HG03139 (cell line): Measurements from ENCODE around the gene TNNI3K.
A peak's percentile ranks its signal among the peaks of the same experiment; 100 is the strongest.

Experiments used
- ATAC-seq: cut with Tn5 transposase; IDR thresholded peaks from one replicate; pipeline ENCODE4 v1.9.1; 2021; ENCODE audit not compliant: unreplicated experiment

TNNI3K gene

DNA sequence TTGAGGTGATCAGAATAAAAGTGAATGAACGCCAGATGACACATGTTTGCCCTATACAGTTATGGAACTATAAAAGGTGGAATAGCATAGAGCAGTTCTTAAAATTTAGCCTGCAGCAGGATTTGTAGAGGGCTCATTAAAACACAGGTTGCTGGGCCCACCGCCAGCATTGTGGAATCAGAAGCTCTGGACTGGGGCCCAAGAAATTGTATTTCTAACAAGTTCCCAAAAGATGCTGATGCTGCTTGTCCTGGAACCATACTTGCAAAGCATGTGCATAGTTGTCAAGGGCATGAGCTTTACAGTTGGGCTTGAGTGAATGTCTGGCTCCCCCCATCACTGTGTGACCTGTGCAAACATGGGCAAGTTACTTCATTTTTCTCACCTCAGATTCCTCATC lies 314.7 kb downstream of the TNNI3K start:
- no peak for ATAC-seq

GRCh38 chr1:74570797-74571492 lies 335.8 kb downstream of the TNNI3K start:
- ATAC-seq, result no peak

DNA sequence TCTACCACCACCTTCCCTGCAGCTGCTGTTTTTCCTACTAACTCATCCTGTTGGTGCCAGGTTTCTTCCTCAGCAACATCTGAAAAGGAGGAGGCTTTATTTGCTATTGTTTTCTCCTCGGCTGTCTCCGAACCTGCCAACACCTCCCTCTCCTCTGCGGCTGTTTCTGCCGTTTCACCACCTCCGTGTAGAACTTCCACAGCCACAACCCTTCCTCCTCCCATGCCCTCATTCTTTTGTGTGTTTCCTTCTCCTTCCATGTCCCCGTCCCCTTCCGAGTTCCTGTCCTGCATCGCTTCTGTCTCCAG lies 336.3 kb downstream of the TNNI3K start:
- no peak for ATAC-seq

DNA sequence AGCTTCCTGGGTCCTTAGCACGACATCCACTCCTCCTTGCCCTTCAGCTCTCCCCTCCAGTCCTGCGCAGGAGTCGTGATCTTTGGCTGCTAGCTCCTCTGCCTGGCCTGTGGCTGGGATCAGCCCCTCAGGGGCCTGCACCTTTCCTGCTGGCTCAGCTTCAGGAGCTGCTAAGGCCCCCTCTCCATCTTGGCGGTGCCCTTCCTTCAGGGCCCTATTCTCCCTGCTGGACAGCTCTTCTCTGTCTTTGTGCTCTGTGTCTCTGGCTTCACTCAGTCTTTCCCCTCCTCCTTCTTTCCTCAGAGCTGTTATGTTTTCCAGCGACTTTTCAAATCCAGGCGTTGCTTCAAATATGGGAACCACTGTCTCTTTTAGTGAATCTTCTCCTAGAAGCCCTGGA lies 336.7 kb downstream of the TNNI3K start:
- ATAC-seq, result no peak

- no peak for ATAC-seq
Measured at GRCh38 chr1:74578101-74578500, 342.9 kb downstream of the TNNI3K start.

GRCh38 chr1:74579425-74579824 lies 344.2 kb downstream of the TNNI3K start:
- peak; percentile 99 for ATAC-seq

DNA sequence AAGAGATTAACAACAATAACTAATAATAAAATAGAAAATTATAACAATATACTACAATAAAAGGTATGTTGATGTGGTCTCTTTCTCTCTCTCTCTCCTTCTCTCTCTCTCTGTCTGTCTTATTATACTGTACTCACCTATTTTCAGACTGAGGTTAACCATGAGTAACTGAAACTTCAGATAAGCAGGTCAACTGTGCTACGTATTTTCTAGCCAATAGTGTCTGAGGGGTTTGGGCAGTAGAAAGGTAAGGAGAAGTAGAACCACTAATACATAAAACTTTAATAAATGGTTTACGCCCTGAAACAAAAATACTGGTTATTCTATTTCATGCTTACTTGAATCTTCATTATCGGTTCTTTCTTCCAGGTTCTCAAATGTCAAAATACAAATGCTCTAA lies 348.2 kb downstream of the TNNI3K start:
- ATAC-seq, result no peak

DNA sequence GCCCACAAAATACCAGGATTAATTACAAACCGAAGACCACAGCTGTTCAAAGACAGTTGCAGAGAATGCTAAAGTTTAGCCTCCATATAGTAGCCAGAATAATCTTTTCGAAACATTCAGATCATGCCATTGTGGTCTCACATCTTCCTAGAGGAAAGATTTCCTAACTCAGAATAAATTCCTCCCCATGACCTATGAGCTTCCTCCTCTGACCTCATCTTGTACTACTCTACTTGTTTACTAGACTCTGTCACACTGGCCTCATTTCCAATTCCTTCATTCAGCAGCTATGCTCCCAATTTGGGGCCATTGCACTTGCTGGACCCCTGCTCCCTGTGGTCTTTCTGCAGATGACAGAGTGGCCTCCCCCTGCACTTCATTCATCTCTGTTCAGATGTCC lies 349.0 kb downstream of the TNNI3K start:
- ATAC-seq, result no peak

DNA sequence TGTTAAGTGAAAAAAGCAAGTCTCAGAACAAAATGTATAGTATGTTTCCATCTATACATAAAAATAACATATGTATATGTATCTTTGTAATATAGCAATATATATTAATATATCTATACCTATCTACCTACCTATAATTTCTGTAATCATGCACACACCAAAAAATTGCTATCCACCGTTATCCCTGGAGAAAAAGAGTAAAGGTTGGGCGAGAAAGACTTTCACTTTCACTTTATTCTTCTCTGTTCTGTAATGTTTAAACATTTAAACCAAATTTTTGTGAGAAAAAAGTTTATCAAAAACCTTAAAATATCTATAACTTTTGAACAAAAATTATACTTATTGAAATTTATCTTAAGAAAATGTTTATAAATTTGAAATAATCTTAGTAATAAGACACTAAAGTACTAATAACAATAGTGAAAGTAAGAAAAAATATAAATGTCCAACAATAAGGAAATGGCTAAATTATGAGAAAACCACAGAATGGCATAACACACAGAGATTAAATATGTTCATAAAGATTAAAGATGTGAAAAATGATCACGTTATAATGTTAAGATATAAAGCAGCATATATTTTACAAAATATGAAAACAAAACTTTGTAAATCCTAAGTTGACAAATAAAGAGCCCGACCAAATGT lies 351.2 kb downstream of the TNNI3K start:
- no peak for ATAC-seq

DNA sequence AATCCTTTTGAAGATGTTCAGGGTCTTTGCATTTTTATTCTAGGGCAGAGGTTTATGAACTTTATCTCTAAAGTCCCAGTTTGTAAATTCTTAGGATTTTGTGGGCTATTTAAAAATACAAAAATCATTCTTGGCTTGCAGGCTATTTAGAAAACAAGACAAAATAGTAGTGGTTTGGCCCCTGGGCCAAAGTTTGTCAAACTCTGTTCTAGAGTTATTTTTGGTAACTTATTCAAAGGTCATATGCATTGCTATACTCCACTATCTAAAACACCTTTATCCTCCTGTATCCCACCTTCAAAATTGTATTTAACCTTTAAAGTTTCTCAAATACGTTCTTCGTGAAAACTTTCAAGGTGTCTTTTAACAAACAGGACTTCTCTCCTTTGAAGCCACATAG lies 352.7 kb downstream of the TNNI3K start:
- no peak for ATAC-seq

GRCh38 chr1:74590288-74590687 lies 355.1 kb downstream of the TNNI3K start:
- no peak for ATAC-seq

GRCh38 chr1:74591949-74592348 lies 356.8 kb downstream of the TNNI3K start:
- ATAC-seq, result no peak

DNA sequence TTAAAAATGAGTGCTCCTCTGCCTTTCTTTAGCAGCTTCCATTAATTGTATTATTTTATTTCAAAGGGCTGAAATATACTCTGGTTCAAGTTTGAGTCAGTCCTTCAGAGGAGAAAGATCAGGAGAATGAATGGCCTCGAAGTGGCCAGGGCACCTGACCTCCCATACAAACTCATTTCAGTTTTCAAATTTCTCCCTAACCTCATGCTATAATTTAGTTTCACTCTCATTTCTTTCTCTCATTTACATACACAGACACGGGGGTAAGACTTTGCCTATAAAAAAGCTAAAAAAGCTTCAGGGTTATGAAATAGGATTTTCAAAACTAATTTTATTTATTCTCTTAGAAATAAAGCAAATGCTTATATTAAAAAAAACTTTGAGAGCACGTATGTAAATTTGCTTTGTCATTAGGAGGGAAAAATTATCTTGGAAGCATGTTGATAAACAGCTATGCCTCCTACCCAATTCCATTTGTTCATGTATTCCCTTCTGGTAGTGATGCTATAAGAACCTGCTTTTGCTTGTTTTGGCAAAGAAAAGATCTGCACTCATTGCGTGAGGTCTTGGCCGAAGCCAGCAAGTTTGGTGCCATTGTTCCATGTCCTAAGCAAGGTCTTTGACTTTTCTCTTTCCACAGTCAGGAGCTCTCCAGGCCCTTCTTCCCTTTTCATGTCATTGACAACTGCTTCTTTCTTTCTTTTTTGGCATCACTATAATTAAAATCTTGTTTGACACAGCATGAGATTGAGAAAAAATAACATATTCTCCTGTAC lies 357.6 kb downstream of the TNNI3K start:
- no peak for ATAC-seq
